ENCODE data around the gene NKG7. TPM values are rescaled to one million over a fixed set of nuclear protein-coding genes. Genes with fewer than 3 reads are reported as not detected.

The NKG7 gene
- polyA plus RNA-seq, 1 experiment: not detected

DNA sequence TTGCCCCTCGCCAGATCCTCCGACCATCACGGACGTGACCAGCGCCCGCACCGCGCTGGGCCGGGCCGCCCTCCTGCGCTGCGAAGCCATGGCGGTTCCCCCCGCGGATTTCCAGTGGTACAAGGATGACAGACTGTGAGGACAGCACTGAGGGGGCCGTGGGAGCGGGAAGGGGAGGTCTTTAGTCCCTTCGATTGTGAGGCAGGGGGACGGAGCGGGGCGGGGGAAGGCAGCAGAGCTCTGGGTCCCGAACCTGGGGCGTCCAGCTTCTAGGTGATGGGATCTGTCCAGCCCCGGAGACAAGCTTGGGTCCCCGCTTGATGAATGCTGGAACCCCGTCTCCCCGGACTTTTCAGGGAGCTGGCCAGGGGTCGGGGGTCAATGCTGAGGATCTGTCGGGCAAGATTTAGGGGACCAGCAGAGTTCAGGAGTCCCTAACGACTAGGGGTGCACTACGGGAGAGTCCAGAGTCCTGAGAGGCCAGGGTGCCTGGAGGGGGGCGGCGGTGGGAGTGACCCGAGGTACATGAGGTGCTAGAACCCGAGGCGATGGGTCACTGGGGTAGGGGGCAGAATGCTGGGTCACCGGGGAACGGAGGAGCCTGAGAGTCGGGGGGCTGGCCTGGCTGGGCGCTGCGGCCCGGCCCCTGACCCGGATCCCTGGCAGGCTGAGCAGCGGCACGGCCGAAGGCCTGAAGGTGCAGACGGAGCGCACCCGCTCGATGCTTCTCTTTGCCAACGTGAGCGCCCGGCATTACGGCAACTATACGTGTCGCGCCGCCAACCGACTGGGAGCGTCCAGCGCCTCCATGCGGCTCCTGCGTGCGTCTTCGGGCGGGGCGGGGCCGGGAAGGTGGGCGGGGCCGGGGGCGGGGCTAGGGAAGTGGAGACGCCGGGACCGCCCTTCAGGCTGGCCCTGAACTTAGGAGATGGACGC lies 45.1 kb downstream of the NKG7 start:
- CTCF ChIA-PET: no interaction called here
- H3K4me3 ChIP-seq (ENCODE audit: low read depth, low read length): no peak overlapping the region
- H3K36me3 ChIP-seq (ENCODE audit: control insufficient read depth, insufficient read depth, low read length): no peaks in the 10 kb centered on the region
- TF ChIP-seq, protein P1, sequence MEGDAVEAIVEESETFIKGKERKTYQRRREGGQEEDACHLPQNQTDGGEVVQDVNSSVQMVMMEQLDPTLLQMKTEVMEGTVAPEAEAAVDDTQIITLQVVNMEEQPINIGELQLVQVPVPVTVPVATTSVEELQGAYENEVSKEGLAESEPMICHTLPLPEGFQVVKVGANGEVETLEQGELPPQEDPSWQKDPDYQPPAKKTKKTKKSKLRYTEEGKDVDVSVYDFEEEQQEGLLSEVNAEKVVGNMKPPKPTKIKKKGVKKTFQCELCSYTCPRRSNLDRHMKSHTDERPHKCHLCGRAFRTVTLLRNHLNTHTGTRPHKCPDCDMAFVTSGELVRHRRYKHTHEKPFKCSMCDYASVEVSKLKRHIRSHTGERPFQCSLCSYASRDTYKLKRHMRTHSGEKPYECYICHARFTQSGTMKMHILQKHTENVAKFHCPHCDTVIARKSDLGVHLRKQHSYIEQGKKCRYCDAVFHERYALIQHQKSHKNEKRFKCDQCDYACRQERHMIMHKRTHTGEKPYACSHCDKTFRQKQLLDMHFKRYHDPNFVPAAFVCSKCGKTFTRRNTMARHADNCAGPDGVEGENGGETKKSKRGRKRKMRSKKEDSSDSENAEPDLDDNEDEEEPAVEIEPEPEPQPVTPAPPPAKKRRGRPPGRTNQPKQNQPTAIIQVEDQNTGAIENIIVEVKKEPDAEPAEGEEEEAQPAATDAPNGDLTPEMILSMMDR (IDR thresholded peaks at IDR 0.05; ENCODE audit: insufficient read depth, low read depth, low read length): no peak
- no peaks in the 10 kb centered on the region for H3K27me3 ChIP-seq (ENCODE audit: control insufficient read depth, insufficient read depth, low read length)
- POLR2A ChIA-PET: no interaction called here
- no peak for DNase-seq (ENCODE audit: low read depth)

DNA sequence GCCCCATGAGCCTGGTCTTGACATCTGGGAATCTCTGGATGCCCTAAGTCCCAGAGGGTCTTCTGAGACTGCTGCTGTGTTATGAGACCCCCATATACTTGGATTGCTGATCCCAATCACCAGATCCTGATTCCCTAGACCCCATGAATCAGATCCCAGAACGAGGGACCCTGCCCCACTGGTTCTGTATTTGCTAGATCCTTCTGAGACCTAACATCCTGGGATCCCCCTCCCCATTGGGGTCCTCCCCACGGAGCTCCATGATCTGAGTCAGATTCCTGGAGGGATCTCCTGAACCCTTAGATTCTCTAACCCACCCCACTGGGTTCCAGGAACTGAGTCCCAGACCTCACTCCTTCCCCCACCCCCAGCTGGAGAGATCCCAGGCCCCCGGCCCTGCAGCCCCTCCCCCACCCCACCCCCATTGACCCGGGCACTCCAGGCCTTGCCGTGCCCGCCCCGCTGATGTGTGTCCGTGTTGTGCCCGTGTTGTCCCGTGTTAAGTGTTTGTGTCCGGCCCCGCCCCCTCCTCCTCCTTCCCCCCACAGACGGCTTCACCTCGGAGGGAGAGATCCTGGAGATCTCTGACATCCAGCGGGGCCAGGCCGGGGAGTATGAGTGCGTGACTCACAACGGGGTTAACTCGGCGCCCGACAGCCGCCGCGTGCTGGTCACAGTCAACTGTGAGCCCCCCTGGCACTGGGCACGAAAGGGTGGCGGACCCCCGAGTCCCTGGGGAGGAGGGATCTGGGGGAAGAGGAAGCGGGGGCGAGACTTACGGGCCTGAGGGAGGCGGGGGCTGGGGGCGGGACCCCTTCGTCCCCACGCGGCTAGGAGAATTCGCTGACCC lies 46.0 kb downstream of the NKG7 start:
- POLR2A ChIA-PET: no interaction called here
- no peaks in the 10 kb centered on the region for H3K27me3 ChIP-seq (ENCODE audit: control insufficient read depth, insufficient read depth, low read length)
- TF ChIP-seq, protein P1 (IDR thresholded peaks at IDR 0.05; ENCODE audit: insufficient read depth, low read depth, low read length): no peak
- DNase-seq (ENCODE audit: low read depth): no peak
- CTCF ChIA-PET: interaction anchor here (1.2 kb wide), 1 partner anchor 12 kb away, joined by 3 read pairs; no protein-coding TSS in a partner anchor
- no peaks in the 10 kb centered on the region for H3K36me3 ChIP-seq (ENCODE audit: control insufficient read depth, insufficient read depth, low read length)
- no peak overlapping the region for H3K4me3 ChIP-seq (ENCODE audit: low read depth, low read length)

DNA sequence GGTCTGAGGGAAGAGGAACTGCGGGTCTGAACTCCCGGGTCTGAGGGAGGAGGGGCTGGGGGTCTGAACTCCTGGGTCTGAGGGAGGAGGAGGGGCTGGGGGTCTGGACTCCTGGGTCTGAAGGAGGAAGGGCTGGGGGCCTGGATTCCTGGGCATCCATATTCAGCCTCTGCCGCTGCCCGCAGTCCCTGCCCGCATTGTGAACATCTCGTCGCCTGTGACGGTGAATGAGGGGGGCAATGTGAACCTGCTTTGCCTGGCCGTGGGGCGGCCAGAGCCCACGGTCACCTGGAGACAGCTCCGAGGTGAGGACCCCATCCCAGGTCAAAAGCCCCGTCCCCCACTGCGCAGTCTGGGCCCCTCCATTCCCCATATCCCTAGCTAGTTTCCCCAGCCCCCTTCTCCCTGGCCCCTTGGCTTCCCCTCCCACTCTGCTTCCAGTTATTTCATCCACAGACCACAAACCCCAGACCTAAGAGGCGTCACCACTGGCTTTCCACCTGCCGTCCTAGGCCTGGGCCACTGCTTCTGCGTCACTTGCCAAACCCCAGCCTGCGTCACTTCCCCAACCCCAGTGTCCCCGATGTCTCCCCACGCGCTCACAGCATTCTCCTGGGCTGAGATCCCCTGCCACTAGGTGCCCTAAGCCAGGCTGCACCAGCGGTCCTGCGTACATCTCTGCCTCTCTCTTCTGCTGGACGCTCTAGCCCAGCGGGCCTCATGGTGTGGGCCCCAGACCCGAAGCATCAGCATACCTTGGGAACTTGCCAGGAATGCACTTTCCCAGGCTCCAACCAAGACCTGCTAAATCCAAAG lies 47.1 kb downstream of the NKG7 start:
- no peak for DNase-seq (ENCODE audit: low read depth)
- TF ChIP-seq, protein P1 (IDR thresholded peaks at IDR 0.05; ENCODE audit: insufficient read depth, low read depth, low read length): no peak
- CTCF ChIA-PET: interaction anchor here (1.2 kb wide), 1 partner anchor 13 kb away, joined by 3 read pairs; no protein-coding TSS in a partner anchor

DNA sequence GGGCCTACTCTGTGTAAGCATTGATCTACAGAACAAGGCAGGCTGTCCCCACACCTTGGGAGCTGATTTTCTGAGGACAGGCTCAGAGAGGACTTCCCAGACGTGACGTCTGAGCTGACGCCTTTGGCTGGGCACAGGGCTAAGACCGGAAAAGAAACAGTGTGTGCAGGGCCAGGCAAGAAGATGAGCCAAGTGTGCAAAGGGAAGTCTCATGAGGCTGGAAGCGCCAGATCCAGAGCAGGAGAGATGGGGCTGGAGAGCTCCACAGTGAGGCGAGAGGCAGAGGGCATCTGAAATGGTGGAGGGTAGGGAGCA lies 48.3 kb downstream of the NKG7 start:
- ChIA-PET POLR2A (no interaction called here), CTCF (no interaction called here)
- Histone ChIP-seq H3K36me3 (ENCODE audit: control insufficient read depth, insufficient read depth, low read length) (no peaks in the 10 kb centered on the region), H3K4me3 (ENCODE audit: low read depth, low read length) (no peak overlapping the region), H3K27me3 (ENCODE audit: control insufficient read depth, insufficient read depth, low read length) (no peaks in the 10 kb centered on the region)
- no peak for DNase-seq (ENCODE audit: low read depth)
- TF ChIP-seq, protein P1 (IDR thresholded peaks at IDR 0.05; ENCODE audit: insufficient read depth, low read depth, low read length): no peak

More for the DNA sequence above, 47.1 kb downstream of the NKG7 start:
- H3K4me3 ChIP-seq (ENCODE audit: low read depth, low read length): no peak overlapping the region
- no peaks in the 10 kb centered on the region for H3K27me3 ChIP-seq (ENCODE audit: control insufficient read depth, insufficient read depth, low read length)
- POLR2A ChIA-PET: no interaction called here
- no peaks in the 10 kb centered on the region for H3K36me3 ChIP-seq (ENCODE audit: control insufficient read depth, insufficient read depth, low read length)

Measured in BJ (cell line).